BJ (cell line): ENCODE results near the gene AOC1. TPM values are rescaled to one million over a fixed set of nuclear protein-coding genes. Genes with fewer than 3 reads are reported as not detected.

Experiments
- CTCF ChIA-PET: fragments of 350-600 bp; formaldehyde crosslinking; extraction: SDS; loops from one replicate; lab custom pipeline; 2021; ENCODE audit warnings: antibody characterized with exemption, inconsistent platforms; lab: Yijun Ruan, JAX
- POLR2A ChIA-PET: fragments of 300-600 bp; sonication (Branson Sonifier 250); formaldehyde crosslinking; extraction: SDS; loops from one replicate; lab custom pipeline; 2021; ENCODE audit warnings: antibody characterized with exemption; lab: Charles Lee
- DNase-seq: peaks from one replicate; pipeline ENCODE4 v3.0.0-alpha.2; 2011; ENCODE audit warnings: low read depth
- H3K27me3 ChIP-seq: 2 replicates; pipeline ENCODE4 v1.6.0; 2011; ENCODE audit warnings: low read length; ENCODE audit not compliant: control insufficient read depth, insufficient read depth
- H3K36me3 ChIP-seq: 2 replicates; pipeline ENCODE4 v1.5.1; 2011; ENCODE audit warnings: low read length; ENCODE audit not compliant: control insufficient read depth, insufficient read depth
- H3K4me3 ChIP-seq: 2 replicates; pipeline ENCODE4 v1.5.1; 2011; ENCODE audit warnings: low read depth, mild to moderate bottlenecking, control low read depth, low read length
- polyA plus RNA-seq: library from polyadenylated mRNA; depleted of rRNA; stranded (reverse); fragments of >200 nt; gene quantifications from 2 replicates; pipeline ENCODE4 v1.2.3, GENCODE V29; 2011
- TF ChIP-seq, protein P1 (sequence below): IDR thresholded peaks from 2 replicates; pipeline ENCODE4 v1.5.1; 2011; ENCODE audit warnings: low read depth, mild to moderate bottlenecking, control low read depth, inconsistent platforms, low read length, moderate library complexity; ENCODE audit not compliant: insufficient read depth

The AOC1 gene
- polyA plus RNA-seq, 1 experiment: not detected

DNA sequence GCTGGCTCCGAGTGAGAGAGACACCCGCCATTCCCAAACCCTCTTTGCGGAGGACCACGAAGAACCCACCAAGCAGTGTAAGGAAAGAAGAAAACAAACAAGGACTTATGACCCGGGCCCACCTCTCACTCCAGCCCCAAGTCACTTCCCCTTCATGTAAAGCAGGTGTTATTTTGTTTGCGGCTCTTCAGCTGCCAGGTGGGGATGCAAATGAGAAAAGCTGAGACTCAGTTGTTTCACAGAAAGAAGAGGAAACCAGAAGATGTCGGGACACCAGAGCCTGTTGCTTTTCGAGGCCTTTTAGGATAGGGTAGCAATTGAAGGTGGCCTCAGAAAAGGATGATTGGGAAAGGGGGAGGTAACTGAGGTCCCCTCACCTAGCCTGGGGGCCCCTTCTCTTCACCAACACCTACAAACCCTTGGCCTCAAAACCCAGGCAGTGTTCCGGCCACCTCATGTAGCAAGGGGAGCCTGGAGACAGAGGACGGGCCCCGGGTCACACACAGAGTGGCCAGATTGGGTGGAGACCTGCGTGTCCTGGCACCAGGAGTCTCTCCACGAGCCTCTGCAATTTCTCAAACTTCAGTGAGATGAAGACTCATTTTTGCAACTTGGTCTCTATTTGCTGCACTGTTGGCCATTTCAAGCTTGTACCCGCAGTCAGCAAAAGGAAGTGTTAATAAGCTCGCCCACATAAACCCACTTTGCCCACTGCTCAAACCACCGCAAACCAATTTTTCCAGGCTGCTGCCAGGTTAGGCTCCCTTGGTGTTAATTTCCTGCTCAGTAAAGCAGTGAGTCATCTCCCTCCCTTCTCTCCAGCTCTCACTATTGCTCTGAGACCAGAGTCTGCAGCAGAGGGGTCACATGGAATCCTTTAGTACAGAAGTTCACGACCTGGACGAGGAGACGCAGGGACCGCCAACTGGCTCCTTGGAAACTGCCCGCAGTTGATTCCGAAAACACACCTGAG is 45.5 kb downstream of the AOC1 start:
- DNase-seq: no peak
- POLR2A ChIA-PET: no interaction called here
- TF ChIP-seq, protein P1, sequence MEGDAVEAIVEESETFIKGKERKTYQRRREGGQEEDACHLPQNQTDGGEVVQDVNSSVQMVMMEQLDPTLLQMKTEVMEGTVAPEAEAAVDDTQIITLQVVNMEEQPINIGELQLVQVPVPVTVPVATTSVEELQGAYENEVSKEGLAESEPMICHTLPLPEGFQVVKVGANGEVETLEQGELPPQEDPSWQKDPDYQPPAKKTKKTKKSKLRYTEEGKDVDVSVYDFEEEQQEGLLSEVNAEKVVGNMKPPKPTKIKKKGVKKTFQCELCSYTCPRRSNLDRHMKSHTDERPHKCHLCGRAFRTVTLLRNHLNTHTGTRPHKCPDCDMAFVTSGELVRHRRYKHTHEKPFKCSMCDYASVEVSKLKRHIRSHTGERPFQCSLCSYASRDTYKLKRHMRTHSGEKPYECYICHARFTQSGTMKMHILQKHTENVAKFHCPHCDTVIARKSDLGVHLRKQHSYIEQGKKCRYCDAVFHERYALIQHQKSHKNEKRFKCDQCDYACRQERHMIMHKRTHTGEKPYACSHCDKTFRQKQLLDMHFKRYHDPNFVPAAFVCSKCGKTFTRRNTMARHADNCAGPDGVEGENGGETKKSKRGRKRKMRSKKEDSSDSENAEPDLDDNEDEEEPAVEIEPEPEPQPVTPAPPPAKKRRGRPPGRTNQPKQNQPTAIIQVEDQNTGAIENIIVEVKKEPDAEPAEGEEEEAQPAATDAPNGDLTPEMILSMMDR: no peak
- no peaks in the 10 kb centered on the region for H3K36me3 ChIP-seq
- H3K27me3 ChIP-seq: peaks cover 4% of the 10 kb centered on the region
- H3K4me3 ChIP-seq: no peak overlapping the region
- CTCF ChIA-PET: interaction anchor here (0.6 to 2.7 kb wide), 36 partner anchors 9 to 407 kb away, joined by 3 to 28 read pairs (median 3); partner anchors contain the start of gene NOS3

DNA sequence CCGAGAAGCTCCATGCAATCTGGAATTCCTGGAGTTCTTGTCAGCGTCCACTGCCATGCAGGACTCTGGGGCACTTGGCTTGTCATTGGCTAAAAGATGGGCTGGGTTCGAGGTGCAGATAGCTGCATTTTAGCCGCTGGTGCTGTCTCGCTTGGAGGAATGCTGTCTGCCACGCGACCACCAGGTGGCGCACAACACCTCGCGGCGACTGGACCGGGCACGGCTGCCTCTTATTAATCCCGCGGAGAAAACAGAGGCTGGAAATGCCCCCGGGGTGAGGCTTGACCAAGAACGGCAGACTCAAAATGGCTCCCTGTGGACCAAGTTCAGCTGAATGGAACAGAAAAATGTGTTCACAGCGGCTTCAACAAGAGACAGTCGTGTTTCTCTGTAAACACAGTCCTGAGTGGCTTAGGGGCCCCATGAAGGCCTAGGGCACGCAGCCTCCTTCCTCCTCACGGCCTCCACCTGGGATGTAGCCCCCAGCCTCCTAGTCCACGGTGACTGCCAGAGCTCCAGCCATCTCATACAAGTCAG is 46.2 kb downstream of the AOC1 start:
- peaks cover 4% of the 10 kb centered on the region for H3K27me3 ChIP-seq
- no peak for DNase-seq
- TF ChIP-seq, protein P1: peak; percentile 96
- H3K4me3 ChIP-seq: no peak overlapping the region
- ChIA-PET CTCF (interaction anchor here (0.6 to 2.7 kb wide), 36 partner anchors 9 to 407 kb away, joined by 3 to 28 read pairs (median 3); partner anchors contain the start of gene NOS3), POLR2A (no interaction called here)
- H3K36me3 ChIP-seq: no peaks in the 10 kb centered on the region

DNA sequence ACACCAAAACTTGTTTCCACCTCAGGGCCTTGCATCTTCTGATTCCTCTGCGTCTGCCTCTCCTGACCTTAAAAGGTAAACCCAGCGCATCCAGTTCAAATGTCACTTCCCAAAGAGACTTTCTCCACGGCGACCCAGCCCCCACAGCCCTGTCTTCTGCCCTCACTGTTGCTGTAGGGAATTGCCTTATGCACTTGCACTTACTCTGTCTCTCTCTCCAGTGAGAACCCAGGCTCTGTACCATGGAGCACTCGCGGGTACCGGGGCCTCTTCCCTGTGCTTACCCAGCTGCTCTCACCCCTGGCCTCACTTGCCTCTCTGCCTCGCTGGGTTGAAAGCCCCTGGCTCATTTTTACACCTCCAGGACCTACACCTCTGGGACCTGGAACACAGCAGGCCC is 48.4 kb downstream of the AOC1 start:
- Histone ChIP-seq H3K36me3 (no peaks in the 10 kb centered on the region), H3K27me3 (peaks cover 4% of the 10 kb centered on the region), H3K4me3 (no peak overlapping the region)
- CTCF ChIA-PET: interaction anchor here (0.6 to 1.5 kb wide), 3 partner anchors 15 to 88 kb away, joined by 3 to 4 read pairs (median 3); no protein-coding TSS in a partner anchor
- TF ChIP-seq, protein P1: no peak
- no peak for DNase-seq
- POLR2A ChIA-PET: no interaction called here

DNA sequence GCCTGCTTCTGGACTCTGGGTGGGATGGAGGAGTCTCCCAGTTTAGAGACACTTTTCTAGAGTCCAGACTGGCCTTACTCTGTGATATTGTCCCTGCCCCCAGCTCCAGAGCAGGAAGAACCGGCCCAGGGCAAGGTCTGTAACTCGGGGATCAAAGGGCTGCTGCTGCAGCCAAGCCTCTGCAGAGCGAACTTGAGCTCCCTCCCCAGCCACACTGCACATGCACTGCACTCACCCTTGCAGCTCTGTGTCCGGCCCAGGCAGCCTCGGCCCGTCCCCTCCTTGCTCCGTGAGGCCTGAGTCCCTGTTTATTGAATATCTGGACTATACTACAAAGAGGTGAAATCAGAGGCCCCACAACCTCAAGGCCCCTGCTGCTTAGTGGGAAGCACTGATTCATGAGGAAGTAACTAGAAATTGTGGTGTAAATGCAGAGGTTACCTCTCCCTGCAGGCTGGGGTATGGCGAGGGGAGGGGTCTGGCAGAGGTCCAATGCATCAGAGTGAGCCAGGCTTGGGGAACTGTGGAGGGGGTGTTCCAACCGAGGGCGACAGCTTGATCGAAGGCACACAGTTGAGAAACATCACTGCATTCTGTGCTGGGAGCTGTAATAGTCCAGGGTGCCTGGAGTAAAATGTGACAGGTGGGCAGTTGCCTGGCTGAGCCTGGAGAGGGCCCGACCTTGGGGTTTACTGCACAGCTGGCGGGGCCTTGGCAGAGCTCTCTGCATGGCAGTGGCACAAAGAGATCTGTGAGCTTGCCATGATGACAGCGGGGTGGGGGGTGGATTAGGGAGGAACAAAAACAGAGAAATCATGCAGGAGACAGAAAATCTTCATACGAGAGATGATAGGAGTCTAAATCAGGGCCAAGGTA is 49.1 kb downstream of the AOC1 start:
- TF ChIP-seq, protein P1: no peak
- CTCF ChIA-PET: interaction anchor here (0.6 to 3.5 kb wide), 5 partner anchors 16 to 111 kb away, joined by 3 to 18 read pairs (median 4); no protein-coding TSS in a partner anchor
- POLR2A ChIA-PET: no interaction called here
- no peaks in the 10 kb centered on the region for H3K36me3 ChIP-seq
- H3K4me3 ChIP-seq: no peak overlapping the region
- peaks cover 4% of the 10 kb centered on the region for H3K27me3 ChIP-seq
- no peak for DNase-seq
